Osteocyte (in vitro differentiated cells): ENCODE measurements around the gene RHEB. TPM values are rescaled to one million over a fixed set of nuclear protein-coding genes. Genes with fewer than 3 reads are reported as not detected.
"Not testable (repeated sequence)": the region's sequence is repeated elsewhere in the genome, so short reads cannot be mapped to it uniquely, and the experiment has no call there.

ENCODE experiments used
- DNase-seq: peaks from one replicate; pipeline ENCODE4 v3.0.0; 2021; ENCODE audit warnings: mixed read lengths; ENCODE audit not compliant: unreplicated experiment; ENCODE audit errors: extremely low spot score
- H3K27ac Mint-ChIP-seq: one replicate; pipeline ENCODE4 v1.8.0; 2021; ENCODE audit warnings: mild to moderate bottlenecking, mixed read lengths; ENCODE audit not compliant: unreplicated experiment
- H3K27me3 Mint-ChIP-seq: one replicate; pipeline ENCODE4 v1.8.0; 2021; ENCODE audit warnings: mixed read lengths; ENCODE audit not compliant: unreplicated experiment
- H3K36me3 Mint-ChIP-seq: one replicate; pipeline ENCODE4 v1.8.0; 2021; ENCODE audit warnings: mixed read lengths; ENCODE audit not compliant: unreplicated experiment
- H3K4me1 Mint-ChIP-seq: one replicate; pipeline ENCODE4 v1.8.0; 2021; ENCODE audit warnings: mixed read lengths; ENCODE audit not compliant: unreplicated experiment
- H3K4me3 Mint-ChIP-seq: one replicate; pipeline ENCODE4 v1.8.0; 2021; ENCODE audit warnings: mild to moderate bottlenecking, moderate library complexity, mixed read lengths; ENCODE audit not compliant: unreplicated experiment
- H3K9me3 Mint-ChIP-seq: one replicate; pipeline ENCODE4 v1.8.0; 2021; ENCODE audit warnings: mixed read lengths; ENCODE audit not compliant: unreplicated experiment
- total RNA-seq: library from RNA; stranded (reverse); gene quantifications from 2 replicates; pipeline ENCODE4 v1.2.1, GENCODE V29; 2021
- TF ChIP-seq, protein P1 (sequence below): fragments of 200-600 bp; sonication (generic); IDR thresholded peaks from 2 replicates; pipeline ENCODE4 v1.5.0; 2021; ENCODE audit warnings: antibody characterized with exemption, mild to moderate bottlenecking, moderate library complexity

Gene RHEB
- total RNA-seq, 1 donor from 2014 or later: 97.7 TPM

DNA sequence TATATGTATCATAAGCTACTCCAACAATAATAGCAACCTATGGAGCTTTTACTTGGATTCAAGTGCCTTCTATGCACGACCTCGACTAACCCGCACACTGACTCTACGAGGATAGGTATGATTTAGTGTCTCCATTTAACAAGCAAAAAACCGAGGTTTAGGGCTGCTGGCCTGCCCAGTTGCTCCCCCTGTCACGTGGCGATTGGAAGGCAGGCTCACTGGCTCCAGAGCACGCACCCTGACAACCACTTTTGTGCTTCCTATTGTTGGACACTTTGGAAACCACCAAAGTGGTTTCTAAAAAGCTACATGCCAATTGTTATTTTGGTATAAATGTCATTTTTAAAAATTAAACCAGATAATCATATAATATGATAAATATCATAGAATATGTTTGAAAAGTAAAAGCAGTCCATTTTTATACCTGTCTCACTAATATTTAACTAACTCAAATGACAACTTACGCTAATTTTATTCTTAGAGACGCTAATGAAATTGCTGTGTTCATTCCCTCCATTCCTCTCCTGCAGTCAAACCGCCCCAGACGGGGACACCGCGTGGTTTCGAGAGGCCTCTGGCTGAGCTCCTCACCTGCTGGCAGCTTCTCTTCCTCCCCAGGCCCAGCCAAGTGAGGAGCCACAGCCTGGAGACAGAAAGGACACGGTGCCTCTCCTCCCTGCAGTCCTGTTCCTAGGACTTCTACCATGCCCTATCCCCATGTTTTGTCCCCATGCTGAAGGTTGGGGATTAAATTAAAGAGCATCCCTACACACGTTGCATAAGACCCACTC lies 22.2 kb upstream of the RHEB start:
- no peaks in the 10 kb centered on the region for H3K9me3 Mint-ChIP-seq
- no peak overlapping the region for H3K27ac Mint-ChIP-seq
- TF ChIP-seq, protein P1, sequence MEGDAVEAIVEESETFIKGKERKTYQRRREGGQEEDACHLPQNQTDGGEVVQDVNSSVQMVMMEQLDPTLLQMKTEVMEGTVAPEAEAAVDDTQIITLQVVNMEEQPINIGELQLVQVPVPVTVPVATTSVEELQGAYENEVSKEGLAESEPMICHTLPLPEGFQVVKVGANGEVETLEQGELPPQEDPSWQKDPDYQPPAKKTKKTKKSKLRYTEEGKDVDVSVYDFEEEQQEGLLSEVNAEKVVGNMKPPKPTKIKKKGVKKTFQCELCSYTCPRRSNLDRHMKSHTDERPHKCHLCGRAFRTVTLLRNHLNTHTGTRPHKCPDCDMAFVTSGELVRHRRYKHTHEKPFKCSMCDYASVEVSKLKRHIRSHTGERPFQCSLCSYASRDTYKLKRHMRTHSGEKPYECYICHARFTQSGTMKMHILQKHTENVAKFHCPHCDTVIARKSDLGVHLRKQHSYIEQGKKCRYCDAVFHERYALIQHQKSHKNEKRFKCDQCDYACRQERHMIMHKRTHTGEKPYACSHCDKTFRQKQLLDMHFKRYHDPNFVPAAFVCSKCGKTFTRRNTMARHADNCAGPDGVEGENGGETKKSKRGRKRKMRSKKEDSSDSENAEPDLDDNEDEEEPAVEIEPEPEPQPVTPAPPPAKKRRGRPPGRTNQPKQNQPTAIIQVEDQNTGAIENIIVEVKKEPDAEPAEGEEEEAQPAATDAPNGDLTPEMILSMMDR: no peak
- H3K36me3 Mint-ChIP-seq: no peaks in the 10 kb centered on the region
- H3K4me1 Mint-ChIP-seq: peaks cover 15% of the 10 kb centered on the region
- DNase-seq: no peak
- peaks cover 8% of the 10 kb centered on the region for H3K27me3 Mint-ChIP-seq
- no peak overlapping the region for H3K4me3 Mint-ChIP-seq

DNA sequence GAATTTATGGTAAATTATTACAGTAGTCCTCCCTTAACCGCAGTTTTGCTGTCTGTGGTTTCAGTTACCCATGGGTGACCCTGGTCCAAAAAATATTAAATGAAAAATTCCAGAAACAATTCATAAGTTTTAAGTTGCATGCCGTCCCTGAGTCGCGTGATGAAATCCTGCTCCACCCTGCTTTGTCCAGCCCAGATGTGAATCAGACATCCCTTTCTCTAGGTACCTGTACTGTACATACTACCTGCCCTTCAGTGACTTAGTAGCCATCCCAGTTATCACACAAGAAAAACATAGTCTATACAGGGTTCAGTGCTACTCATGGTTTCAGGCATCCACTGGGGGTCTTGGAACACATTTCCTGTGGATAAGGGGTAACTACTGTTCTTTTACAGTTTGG lies 20.5 kb upstream of the RHEB start:
- no peaks in the 10 kb centered on the region for H3K9me3 Mint-ChIP-seq
- H3K27me3 Mint-ChIP-seq: peaks cover 8% of the 10 kb centered on the region
- TF ChIP-seq, protein P1: no peak
- H3K4me3 Mint-ChIP-seq: no peak overlapping the region
- peaks cover 15% of the 10 kb centered on the region for H3K4me1 Mint-ChIP-seq
- no peak overlapping the region for H3K27ac Mint-ChIP-seq
- DNase-seq: no peak
- no peaks in the 10 kb centered on the region for H3K36me3 Mint-ChIP-seq

DNA sequence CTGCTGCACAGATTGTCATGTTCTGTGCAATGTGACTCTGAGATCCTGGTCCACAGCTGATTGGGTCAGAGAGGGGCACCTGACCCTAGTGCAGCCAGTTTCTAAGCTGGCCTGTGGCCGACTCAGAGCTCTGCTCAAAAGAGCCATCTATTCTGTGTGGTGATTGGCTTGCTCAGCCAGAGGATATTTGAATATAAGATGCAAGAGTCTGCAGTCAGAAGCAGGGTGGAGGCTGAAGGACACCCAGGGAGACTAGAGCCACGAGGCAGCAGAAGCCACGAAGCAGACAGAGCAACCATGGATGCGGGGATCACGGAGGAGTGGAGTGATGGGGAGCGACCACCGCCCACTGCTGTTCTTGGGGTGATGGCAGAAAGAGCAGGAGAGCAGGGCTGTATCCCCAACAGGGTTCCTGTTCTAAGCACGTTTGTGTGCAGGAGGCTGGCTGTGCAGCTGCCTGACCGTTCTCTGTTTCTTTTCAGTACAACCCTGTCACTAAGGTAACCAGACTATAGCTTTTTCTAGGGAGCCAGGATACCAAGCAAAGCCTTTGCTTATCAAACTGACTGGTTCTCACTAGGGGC lies 19.5 kb upstream of the RHEB start:
- no peaks in the 10 kb centered on the region for H3K36me3 Mint-ChIP-seq
- H3K9me3 Mint-ChIP-seq: no peaks in the 10 kb centered on the region
- H3K4me3 Mint-ChIP-seq: no peak overlapping the region
- peaks cover 8% of the 10 kb centered on the region for H3K27me3 Mint-ChIP-seq
- H3K27ac Mint-ChIP-seq: peak overlapping the region; percentile 16
- TF ChIP-seq, protein P1: no peak
- H3K4me1 Mint-ChIP-seq: peaks cover 15% of the 10 kb centered on the region
- DNase-seq: no peak

DNA sequence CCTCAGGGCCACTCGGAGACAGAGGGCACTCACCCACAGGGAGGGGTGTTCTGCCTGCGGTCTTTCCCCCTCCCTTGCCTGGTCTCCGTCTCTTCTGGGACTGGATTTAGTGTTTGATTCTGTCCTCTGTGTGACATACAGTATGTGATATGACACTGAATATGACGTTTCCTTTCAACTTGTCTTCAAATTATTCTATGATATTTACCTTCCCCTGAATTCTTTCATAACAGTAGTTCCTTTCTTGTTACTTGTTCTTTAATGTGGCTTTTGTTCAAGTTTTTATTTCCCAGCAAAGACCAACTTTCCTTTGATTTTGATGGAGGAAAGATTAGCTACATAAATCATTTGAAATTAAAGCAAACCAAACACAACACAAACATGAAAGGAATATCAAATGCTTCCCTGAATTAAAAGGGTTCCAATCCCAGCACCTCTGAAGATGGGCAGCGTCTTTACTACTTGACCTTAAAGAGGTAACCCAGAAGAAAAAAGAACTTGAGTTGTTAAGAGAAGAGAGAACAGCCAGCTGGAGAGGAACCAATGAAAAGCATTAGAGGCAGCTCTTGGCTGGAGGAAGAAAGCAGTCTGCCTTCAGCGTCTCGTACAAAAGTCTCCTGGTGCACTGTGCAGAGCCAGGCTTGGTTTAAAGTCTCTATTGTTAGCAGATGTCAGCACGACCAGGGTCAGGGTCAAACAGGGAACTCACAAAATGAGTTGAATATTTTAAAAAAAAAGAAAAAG lies 18.3 kb upstream of the RHEB start:
- Mint-ChIP-seq H3K27ac (peak overlapping the region; percentile 31), H3K9me3 (no peaks in the 10 kb centered on the region), H3K36me3 (no peaks in the 10 kb centered on the region), H3K4me1 (peaks cover 15% of the 10 kb centered on the region), H3K4me3 (no peak overlapping the region), H3K27me3 (peaks cover 4% of the 10 kb centered on the region)
- TF ChIP-seq, protein P1: no peak
- DNase-seq: no peak

DNA sequence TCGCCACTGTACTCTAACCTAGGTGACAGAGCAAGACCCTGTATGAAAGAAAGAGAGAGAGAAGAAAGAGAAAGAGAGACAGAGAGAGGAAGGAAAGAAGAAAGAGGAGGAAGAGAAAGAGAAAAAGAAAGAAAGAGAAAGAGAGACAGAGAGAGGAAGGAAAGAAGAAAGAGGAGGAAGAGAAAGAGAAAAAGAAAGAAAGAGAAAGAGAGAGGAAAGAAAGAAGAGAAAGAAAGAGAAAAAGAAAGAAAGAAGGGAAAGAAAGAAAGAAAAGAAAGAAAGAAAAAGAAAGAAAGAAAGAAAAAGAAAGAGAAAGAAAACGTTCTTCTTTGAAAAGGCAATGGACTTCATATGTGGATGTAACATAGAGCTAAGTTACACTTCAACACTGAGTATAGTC lies 16.5 kb upstream of the RHEB start:
- not testable (repeated sequence) for DNase-seq, H3K4me3 Mint-ChIP-seq, H3K27me3 Mint-ChIP-seq, H3K9me3 Mint-ChIP-seq, H3K36me3 Mint-ChIP-seq, H3K27ac Mint-ChIP-seq
- peaks cover 15% of the 10 kb centered on the region for H3K4me1 Mint-ChIP-seq
